HEK293 (cell line): ENCODE measurements around the gene CDCA5.

Experiments used
- CTCF ChIA-PET: fragments of 350-600 bp; formaldehyde crosslinking; extraction: SDS; loops from one replicate; lab custom pipeline; 2021; ENCODE audit warnings: antibody characterized with exemption; lab: Yijun Ruan, JAX
- POLR2A ChIA-PET: fragments of 300-600 bp; formaldehyde crosslinking; extraction: SDS; loops from one replicate; lab custom pipeline; 2020; ENCODE audit warnings: antibody characterized with exemption, inconsistent platforms; lab: Yijun Ruan, JAX
- H3K27ac ChIP-seq: fragments of 200-500 bp; sonication (Bioruptor generic); 2 replicates; pipeline ENCODE4 v1.5.1; 2014; ENCODE audit warnings: low read depth, low read length, control low read depth, inconsistent platforms; ENCODE audit errors: extremely low read depth
- H3K36me3 ChIP-seq, 2 experiments: fragments of 200-500 bp in 1 of 2; sonication (Bioruptor generic) in 1 of 2; 1 replicate in 1 of 2; 2 replicates in 1 of 2; pipeline ENCODE4 v1.5.1; 2014 to 2017; ENCODE audit warnings: inconsistent platforms in 2 of 2, low read length in 2 of 2; ENCODE audit not compliant: control insufficient read depth in 2 of 2, insufficient read depth in 1 of 2
- H3K4me1 ChIP-seq: fragments of 200-500 bp; sonication (Bioruptor generic); 2 replicates; pipeline ENCODE4 v1.5.1; 2014; ENCODE audit warnings: mild to moderate bottlenecking, low read length, inconsistent platforms; ENCODE audit not compliant: control insufficient read depth, insufficient read depth
- H3K4me3 ChIP-seq: 2 replicates; pipeline ENCODE4 v1.5.1; 2011; ENCODE audit warnings: low read depth, mild to moderate bottlenecking, control low read depth, low read length, moderate library complexity
- H3K9me3 ChIP-seq: fragments of 200-500 bp; sonication (Bioruptor generic); 2 replicates; pipeline ENCODE4 v1.5.1; 2014; ENCODE audit warnings: low read depth, low read length, inconsistent platforms; ENCODE audit not compliant: control insufficient read depth, insufficient read depth
- GLI4 ChIP-seq: fragments of 450-650 bp; formaldehyde crosslinking; IDR thresholded peaks from 2 replicates; pipeline ENCODE4 v1.5.1; 2016; ENCODE audit warnings: missing biosample characterization, missing genetic modification characterization
- KLF1 ChIP-seq: fragments of 450-650 bp; formaldehyde crosslinking; IDR thresholded peaks from 2 replicates; pipeline ENCODE4 v1.5.1; 2016; ENCODE audit warnings: missing biosample characterization, missing genetic modification characterization
- ZFP69B ChIP-seq: fragments of 450-650 bp; formaldehyde crosslinking; IDR thresholded peaks from 2 replicates; pipeline ENCODE4 v1.5.1; 2016; ENCODE audit warnings: missing biosample characterization, missing genetic modification characterization
- ZNF133 ChIP-seq: fragments of 450-650 bp; formaldehyde crosslinking; IDR thresholded peaks from 2 replicates; pipeline ENCODE4 v1.5.1; 2016; ENCODE audit warnings: missing biosample characterization, missing genetic modification characterization
- ZNF138 ChIP-seq: fragments of 450-650 bp; formaldehyde crosslinking; IDR thresholded peaks from 2 replicates; pipeline ENCODE4 v1.5.1; 2016; ENCODE audit warnings: missing biosample characterization, missing genetic modification characterization, borderline replicate concordance
- ZNF335 ChIP-seq: fragments of 450-650 bp; formaldehyde crosslinking; conservative IDR thresholded peaks from 2 replicates; pipeline ENCODE4 v1.5.1; 2016; ENCODE audit warnings: missing biosample characterization, missing genetic modification characterization
- ZNF600 ChIP-seq: fragments of 450-650 bp; formaldehyde crosslinking; IDR thresholded peaks from 2 replicates; pipeline ENCODE4 v1.5.1; 2016; ENCODE audit warnings: missing biosample characterization, missing genetic modification characterization
- ZNF621 ChIP-seq: fragments of 450-650 bp; formaldehyde crosslinking; IDR thresholded peaks from 2 replicates; pipeline ENCODE4 v1.5.1; 2017; ENCODE audit warnings: missing biosample characterization, missing genetic modification characterization
- ZNF658 ChIP-seq: fragments of 450-650 bp; formaldehyde crosslinking; IDR thresholded peaks from 2 replicates; pipeline ENCODE4; 2016; ENCODE audit warnings: missing biosample characterization, missing genetic modification characterization
- TF ChIP-seq, protein P1 (sequence below): fragments of 450-650 bp; formaldehyde crosslinking; IDR thresholded peaks from 2 replicates; pipeline ENCODE4 v1.5.1; 2016; ENCODE audit warnings: missing biosample characterization, missing genetic modification characterization, borderline replicate concordance
- TF ChIP-seq, protein P2 (sequence below): fragments of 450-650 bp; formaldehyde crosslinking; IDR thresholded peaks from 2 replicates; pipeline ENCODE4 v1.5.1; 2016; ENCODE audit warnings: missing biosample characterization, missing genetic modification characterization
- TF ChIP-seq, protein P3 (sequence below): fragments of 450-650 bp; formaldehyde crosslinking; IDR thresholded peaks from 2 replicates; pipeline ENCODE4 v1.5.1; 2016; ENCODE audit warnings: missing biosample characterization, missing genetic modification characterization
- TF ChIP-seq, protein P4 (sequence below): fragments of 450-650 bp; formaldehyde crosslinking; IDR thresholded peaks from 2 replicates; pipeline ENCODE4 v1.5.1; 2017; ENCODE audit warnings: missing biosample characterization, missing genetic modification characterization
- TF ChIP-seq, protein P5 (sequence below): fragments of 450-650 bp; IDR thresholded peaks from 2 replicates; pipeline ENCODE4 v1.5.1; 2018; ENCODE audit warnings: missing biosample characterization, missing genetic modification characterization

The CDCA5 gene

DNA sequence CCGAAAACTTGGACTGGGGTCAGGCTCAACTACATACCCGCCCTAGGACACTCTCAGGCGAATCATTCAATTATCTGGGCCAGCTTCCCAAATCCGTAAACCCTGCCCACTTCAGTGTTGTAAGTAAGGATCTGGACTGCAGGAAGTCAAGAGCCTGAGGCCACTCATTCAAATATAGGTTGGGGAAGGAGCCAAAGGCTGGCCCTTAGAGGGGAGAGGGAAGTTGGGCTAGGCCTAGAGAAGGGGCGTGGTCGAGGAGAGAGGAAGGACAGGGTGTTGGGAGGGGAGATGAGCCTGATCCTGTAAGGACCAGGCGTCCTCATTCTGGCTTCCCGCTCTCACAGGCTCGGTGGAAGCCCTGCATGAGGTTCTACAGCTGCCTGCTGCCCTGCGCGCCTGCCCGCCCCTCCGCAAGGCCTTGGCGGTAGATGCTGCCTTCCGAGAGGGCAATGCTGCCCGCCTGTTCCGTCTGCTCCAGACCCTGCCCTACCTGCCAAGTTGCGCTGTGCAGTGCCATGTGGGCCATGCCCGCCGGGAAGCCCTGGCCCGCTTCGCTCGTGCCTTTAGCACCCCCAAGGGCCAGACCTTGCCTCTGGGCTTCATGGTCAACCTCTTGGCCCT, 39.8 kb downstream of the CDCA5 start:
- TF ChIP-seq ZFP69B (tag by site-specific recombination) (no peak), ZNF133 (no peak), ZNF335 (tag by site-specific recombination) (no peak), ZNF138 (tag by site-specific recombination) (no peak), ZNF600 (peak; percentile 47; the same call in 1 of the 2 replicates)
- TF ChIP-seq, protein P1, sequence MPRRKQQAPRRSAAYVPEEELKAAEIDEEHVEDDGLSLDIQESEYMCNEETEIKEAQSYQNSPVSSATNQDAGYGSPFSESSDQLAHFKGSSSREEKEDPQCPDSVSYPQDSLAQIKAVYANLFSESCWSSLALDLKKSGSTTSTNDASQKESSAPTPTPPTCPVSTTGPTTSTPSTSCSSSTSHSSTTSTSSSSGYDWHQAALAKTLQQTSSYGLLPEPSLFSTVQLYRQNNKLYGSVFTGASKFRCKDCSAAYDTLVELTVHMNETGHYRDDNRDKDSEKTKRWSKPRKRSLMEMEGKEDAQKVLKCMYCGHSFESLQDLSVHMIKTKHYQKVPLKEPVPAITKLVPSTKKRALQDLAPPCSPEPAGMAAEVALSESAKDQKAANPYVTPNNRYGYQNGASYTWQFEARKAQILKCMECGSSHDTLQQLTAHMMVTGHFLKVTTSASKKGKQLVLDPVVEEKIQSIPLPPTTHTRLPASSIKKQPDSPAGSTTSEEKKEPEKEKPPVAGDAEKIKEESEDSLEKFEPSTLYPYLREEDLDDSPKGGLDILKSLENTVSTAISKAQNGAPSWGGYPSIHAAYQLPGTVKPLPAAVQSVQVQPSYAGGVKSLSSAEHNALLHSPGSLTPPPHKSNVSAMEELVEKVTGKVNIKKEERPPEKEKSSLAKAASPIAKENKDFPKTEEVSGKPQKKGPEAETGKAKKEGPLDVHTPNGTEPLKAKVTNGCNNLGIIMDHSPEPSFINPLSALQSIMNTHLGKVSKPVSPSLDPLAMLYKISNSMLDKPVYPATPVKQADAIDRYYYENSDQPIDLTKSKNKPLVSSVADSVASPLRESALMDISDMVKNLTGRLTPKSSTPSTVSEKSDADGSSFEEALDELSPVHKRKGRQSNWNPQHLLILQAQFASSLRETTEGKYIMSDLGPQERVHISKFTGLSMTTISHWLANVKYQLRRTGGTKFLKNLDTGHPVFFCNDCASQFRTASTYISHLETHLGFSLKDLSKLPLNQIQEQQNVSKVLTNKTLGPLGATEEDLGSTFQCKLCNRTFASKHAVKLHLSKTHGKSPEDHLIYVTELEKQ (tag by site-specific recombination), result no peak
- TF ChIP-seq, protein P2, sequence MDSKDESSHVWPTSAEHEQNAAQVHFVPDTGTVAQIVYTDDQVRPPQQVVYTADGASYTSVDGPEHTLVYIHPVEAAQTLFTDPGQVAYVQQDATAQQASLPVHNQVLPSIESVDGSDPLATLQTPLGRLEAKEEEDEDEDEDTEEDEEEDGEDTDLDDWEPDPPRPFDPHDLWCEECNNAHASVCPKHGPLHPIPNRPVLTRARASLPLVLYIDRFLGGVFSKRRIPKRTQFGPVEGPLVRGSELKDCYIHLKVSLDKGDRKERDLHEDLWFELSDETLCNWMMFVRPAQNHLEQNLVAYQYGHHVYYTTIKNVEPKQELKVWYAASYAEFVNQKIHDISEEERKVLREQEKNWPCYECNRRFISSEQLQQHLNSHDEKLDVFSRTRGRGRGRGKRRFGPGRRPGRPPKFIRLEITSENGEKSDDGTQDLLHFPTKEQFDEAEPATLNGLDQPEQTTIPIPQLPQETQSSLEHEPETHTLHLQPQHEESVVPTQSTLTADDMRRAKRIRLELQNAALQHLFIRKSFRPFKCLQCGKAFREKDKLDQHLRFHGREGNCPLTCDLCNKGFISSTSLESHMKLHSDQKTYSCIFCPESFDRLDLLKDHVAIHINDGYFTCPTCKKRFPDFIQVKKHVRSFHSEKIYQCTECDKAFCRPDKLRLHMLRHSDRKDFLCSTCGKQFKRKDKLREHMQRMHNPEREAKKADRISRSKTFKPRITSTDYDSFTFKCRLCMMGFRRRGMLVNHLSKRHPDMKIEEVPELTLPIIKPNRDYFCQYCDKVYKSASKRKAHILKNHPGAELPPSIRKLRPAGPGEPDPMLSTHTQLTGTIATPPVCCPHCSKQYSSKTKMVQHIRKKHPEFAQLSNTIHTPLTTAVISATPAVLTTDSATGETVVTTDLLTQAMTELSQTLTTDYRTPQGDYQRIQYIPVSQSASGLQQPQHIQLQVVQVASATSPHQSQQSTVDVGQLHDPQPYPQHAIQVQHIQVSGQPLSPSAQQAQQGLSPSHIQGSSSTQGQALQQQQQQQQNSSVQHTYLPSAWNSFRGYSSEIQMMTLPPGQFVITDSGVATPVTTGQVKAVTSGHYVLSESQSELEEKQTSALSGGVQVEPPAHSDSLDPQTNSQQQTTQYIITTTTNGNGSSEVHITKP (tag by site-specific recombination), result peak; percentile 56; the same call in 1 of the 2 replicates
- TF ChIP-seq, protein P3, sequence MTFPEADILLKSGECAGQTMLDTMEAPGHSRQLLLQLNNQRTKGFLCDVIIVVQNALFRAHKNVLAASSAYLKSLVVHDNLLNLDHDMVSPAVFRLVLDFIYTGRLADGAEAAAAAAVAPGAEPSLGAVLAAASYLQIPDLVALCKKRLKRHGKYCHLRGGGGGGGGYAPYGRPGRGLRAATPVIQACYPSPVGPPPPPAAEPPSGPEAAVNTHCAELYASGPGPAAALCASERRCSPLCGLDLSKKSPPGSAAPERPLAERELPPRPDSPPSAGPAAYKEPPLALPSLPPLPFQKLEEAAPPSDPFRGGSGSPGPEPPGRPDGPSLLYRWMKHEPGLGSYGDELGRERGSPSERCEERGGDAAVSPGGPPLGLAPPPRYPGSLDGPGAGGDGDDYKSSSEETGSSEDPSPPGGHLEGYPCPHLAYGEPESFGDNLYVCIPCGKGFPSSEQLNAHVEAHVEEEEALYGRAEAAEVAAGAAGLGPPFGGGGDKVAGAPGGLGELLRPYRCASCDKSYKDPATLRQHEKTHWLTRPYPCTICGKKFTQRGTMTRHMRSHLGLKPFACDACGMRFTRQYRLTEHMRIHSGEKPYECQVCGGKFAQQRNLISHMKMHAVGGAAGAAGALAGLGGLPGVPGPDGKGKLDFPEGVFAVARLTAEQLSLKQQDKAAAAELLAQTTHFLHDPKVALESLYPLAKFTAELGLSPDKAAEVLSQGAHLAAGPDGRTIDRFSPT, result peak; percentile 56; the same call in 1 of the 2 replicates
- TF ChIP-seq, all 188 proteins: peak for 3
- Histone ChIP-seq H3K4me1 (no peaks in the 10 kb centered on the region), H3K4me3 (no peak overlapping the region), H3K9me3 (no peaks in the 10 kb centered on the region), H3K36me3 (peaks cover 0 to 37% of the 10 kb centered on the region in 2 experiments; a peak in 2 of 3 replicates), H3K27ac (no peak overlapping the region)
- CTCF ChIA-PET, result interaction anchor here (0.7 to 1.1 kb wide), 3 partner anchors 15 to 203 kb away, joined by 3 to 5 read pairs (median 3); no protein-coding TSS in a partner anchor
- POLR2A ChIA-PET, result no interaction called here

DNA sequence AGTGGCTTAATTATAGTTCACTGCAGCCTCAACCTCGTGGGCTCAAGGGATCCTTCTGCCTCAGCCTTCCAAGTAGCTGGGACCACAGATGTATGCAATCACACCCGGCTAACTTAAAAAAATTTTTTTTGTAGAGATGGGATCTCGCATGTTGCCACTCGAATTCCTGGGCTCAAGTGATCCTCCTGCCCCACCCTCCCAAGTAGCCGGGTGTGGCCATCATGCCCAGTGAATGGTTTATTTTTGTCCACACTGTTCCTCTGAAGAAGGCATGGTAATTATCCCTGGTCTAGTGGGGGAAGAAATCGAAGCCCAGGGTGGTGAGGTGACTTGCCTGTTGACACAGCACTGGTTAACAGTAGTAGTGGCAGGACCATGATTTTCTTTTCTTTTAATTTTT, 40.9 kb downstream of the CDCA5 start:
- ChIA-PET CTCF (interaction anchor here (0.6 to 1.1 kb wide), 4 partner anchors 14 to 202 kb away, joined by 3 to 5 read pairs (median 4); no protein-coding TSS in a partner anchor), POLR2A (interaction anchor here (0.7 kb wide), 1 partner anchor 12 kb away, joined by 4 read pairs; no protein-coding TSS in a partner anchor)
- H3K36me3 ChIP-seq, result peaks cover 0 to 45% of the 10 kb centered on the region in 2 experiments; a peak in 2 of 3 replicates
- TF ChIP-seq, protein P4, sequence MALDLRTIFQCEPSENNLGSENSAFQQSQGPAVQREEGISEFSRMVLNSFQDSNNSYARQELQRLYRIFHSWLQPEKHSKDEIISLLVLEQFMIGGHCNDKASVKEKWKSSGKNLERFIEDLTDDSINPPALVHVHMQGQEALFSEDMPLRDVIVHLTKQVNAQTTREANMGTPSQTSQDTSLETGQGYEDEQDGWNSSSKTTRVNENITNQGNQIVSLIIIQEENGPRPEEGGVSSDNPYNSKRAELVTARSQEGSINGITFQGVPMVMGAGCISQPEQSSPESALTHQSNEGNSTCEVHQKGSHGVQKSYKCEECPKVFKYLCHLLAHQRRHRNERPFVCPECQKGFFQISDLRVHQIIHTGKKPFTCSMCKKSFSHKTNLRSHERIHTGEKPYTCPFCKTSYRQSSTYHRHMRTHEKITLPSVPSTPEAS (tag by site-specific recombination), result no peak
- TF ChIP-seq ZNF621 (tag by site-specific recombination), result no peak
- no peak for TF ChIP-seq GLI4 (tag by site-specific recombination)
- peak; percentile 89 for TF ChIP-seq KLF1 (tag by site-specific recombination)
- TF ChIP-seq ZNF658 (tag by site-specific recombination), result no peak
- TF ChIP-seq, protein P5, sequence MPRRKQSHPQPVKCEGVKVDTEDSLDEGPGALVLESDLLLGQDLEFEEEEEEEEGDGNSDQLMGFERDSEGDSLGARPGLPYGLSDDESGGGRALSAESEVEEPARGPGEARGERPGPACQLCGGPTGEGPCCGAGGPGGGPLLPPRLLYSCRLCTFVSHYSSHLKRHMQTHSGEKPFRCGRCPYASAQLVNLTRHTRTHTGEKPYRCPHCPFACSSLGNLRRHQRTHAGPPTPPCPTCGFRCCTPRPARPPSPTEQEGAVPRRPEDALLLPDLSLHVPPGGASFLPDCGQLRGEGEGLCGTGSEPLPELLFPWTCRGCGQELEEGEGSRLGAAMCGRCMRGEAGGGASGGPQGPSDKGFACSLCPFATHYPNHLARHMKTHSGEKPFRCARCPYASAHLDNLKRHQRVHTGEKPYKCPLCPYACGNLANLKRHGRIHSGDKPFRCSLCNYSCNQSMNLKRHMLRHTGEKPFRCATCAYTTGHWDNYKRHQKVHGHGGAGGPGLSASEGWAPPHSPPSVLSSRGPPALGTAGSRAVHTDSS (tag by site-specific recombination), result no peak
- H3K27ac ChIP-seq, result no peak overlapping the region
- no peaks in the 10 kb centered on the region for H3K4me1 ChIP-seq
- no peak overlapping the region for H3K4me3 ChIP-seq
- no peaks in the 10 kb centered on the region for H3K9me3 ChIP-seq
